AG10803 (cell line): ENCODE data around the gene SMAGP.

Experiments used
- DNase-seq: peaks from one replicate; pipeline ENCODE4 v3.0.0; 2010; ENCODE audit warnings: low read depth
- H3K4me3 ChIP-seq: 2 replicates; pipeline ENCODE4 v1.5.1; 2011; ENCODE audit warnings: mild to moderate bottlenecking, low read length, control low read depth
- TF ChIP-seq, protein P1 (sequence below): conservative IDR thresholded peaks from 2 replicates; pipeline ENCODE4 v1.5.1; 2011; ENCODE audit warnings: mild to moderate bottlenecking, low read length, control low read depth, inconsistent platforms

Gene SMAGP

DNA sequence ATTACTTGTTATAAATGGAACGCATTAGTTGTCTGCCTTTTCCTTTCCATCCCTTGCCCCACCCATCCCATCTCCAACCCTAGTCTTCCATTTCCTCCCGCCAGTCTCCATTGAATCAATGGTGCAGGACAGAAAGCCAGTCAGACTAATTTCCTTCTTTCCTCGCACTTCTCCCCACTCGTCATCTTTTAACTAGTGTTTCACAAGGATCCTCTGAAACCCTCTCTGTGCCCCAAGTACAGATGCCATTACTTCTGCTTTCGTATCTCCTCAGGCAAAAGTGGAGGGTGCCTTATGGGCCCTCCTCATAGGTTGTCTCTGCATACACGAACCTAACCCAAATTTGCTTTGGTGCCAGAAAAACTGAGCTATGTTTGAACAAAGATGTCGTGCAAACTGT lies 27.3 kb downstream of the SMAGP start:
- no peak overlapping the region for H3K4me3 ChIP-seq
- TF ChIP-seq, protein P1, sequence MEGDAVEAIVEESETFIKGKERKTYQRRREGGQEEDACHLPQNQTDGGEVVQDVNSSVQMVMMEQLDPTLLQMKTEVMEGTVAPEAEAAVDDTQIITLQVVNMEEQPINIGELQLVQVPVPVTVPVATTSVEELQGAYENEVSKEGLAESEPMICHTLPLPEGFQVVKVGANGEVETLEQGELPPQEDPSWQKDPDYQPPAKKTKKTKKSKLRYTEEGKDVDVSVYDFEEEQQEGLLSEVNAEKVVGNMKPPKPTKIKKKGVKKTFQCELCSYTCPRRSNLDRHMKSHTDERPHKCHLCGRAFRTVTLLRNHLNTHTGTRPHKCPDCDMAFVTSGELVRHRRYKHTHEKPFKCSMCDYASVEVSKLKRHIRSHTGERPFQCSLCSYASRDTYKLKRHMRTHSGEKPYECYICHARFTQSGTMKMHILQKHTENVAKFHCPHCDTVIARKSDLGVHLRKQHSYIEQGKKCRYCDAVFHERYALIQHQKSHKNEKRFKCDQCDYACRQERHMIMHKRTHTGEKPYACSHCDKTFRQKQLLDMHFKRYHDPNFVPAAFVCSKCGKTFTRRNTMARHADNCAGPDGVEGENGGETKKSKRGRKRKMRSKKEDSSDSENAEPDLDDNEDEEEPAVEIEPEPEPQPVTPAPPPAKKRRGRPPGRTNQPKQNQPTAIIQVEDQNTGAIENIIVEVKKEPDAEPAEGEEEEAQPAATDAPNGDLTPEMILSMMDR = no peak
- DNase-seq = no peak

DNA sequence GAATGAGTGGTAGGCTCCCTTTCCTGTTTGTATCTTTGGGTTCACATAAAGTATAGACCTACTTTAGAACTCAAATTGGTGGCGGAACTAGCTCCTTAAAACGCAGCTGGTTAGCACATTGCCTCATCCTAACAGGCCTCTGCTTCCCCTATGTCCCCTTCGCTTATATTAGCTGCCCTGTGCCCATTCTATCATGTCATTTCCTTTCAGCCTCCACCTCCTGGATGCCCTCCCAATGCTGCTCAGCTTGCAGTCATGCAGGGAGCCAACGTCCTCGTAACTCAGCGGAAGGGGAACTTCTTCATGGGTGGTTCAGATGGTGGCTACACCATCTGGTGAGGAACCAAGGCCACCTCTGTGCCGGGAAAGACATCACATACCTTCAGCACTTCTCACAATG lies 28.1 kb downstream of the SMAGP start:
- TF ChIP-seq, protein P1 = no peak
- DNase-seq = no peak
- H3K4me3 ChIP-seq = no peak overlapping the region

DNA sequence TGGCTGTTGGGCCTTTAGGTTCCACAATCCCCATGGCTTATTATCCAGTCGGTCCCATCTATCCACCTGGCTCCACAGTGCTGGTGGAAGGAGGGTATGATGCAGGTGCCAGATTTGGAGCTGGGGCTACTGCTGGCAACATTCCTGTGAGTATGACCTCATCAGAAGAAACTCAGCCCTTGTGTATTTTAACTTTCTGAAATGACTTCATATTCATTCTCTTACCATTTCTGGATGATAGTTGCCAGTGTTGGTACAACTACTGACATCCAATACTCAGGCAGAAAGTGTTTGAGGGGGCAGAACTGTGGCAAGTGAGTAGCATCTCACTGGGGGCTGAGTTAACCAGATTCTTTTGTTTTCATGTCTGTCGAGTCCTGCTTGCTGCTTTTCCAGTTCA lies 29.2 kb downstream of the SMAGP start:
- H3K4me3 ChIP-seq = no peak overlapping the region
- TF ChIP-seq, protein P1 = no peak
- DNase-seq = no peak

DNA sequence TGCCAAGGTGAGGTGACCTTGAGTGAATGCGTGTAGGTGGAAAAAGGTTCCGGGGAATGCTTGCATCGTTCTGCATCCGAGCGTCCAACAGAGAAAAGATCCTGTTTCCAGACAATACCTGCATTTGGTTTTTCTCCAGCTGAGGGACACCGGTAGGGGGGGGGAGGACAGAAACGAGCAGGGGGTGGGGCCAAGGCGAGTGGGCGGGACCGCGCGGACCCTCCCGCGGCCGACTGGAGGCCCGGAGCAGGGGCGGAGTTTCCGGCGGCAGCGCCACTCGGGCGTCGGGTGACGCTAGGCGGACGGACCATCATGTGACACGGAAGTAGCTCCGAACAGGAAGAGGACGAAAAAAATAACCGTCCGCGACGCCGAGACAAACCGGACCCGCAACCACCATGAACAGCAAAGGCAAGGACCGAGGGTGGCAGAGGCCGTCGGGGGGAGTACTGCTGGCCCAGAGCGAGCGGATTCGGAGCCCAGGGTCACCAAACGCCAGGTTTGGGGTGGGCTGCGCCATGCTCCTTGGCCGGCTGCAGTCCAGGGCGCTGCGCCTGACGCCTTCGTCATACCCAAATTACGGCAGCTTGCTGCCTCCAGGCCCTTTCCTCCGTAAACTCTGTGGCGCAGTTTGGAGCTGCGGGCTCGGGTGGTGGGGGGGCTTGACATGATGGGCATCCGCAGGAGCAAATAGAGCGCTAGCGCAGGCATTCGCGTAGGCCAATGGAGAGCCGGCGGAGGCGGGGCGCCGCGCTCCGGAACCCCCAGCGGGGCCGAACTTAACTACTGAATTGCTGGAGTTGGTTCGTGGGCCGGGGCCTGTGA lies 31.5 kb downstream of the SMAGP start, which contains the start of gene DAZAP2:
Gene DAZAP2, plus strand, starts transcription at position 317 of the 825 bp plus-strand sequence. Its CDS starts 82 bp downstream, at position 399.
- DNase-seq = peak; percentile 94
- H3K4me3 ChIP-seq = peak within 1 kb of the TSS; percentile 100
- TF ChIP-seq, protein P1 = peak; percentile 42

DNA sequence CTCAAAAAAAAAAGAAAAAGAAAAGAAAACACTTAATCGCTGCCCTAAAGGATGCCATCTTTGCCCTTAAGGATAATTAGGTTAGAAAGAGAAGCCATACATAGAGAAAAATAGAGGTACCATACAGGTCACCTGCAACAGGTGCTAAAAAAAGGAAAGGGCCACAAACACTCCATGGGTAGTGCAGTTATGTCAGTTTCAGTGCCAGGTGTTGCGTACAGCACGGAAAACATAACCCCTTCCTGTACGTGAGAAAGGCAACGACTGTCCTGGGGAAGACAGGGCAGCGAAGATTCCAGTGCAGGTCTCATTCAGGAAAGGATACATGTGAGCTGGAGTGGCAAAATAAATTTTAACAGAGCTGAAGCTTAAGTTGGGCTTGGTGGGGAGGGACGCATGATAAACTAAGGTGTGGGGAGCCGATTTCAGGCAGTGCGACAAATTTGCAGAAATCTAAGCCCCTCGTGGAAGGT lies 32.1 kb downstream of the SMAGP start:
- peak overlapping the region; percentile 100 for H3K4me3 ChIP-seq
- DNase-seq = no peak
- TF ChIP-seq, protein P1 = no peak

DNA sequence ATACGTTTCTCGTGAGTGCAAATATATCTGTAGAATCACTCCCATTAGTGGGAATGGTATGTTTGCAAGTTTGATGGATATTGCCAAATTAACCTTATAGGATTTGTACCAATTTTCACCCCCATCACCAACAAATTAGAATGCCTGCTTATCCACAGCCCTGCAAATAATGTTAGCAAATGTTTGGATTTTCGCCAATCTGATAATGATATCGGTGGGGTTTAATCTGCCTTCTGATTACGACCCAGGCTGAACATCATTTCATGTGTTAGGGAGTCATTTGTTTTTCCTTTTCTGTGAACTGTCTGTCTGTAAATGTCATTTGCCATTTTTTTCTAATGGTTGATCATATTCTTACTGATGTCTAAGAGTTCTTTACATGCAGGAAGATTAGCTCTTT lies 35.7 kb downstream of the SMAGP start:
- TF ChIP-seq, protein P1 = no peak

DNA sequence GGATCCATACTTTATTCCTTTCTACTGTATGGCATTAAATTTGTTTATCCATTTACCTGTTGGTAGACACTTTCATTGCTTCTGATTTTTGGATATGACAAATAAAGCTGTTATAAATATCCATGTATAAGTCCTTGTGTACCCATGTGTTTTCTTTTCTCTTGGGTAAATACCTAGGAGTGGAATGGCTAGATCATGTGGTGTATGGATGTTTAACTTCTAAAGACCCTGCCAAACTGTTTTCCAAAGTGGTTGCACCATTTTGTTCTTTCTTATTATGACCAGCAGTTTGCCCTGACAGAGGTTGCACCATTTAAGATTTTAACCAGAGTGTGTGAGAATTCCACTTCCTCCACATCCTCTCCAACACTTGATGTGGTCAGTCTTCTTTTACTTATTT lies 37.6 kb downstream of the SMAGP start:
- H3K4me3 ChIP-seq = no peak overlapping the region
- no peak for DNase-seq
- TF ChIP-seq, protein P1 = no peak

More for the DNA sequence above, 35.7 kb downstream of the SMAGP start:
- no peak for DNase-seq
- no peak overlapping the region for H3K4me3 ChIP-seq
